ENCODE measurements around the gene EEF1AKMT3. TPM values are rescaled to one million over a fixed set of nuclear protein-coding genes. Genes with fewer than 3 reads are reported as not detected.

Gene EEF1AKMT3
- total and polyA plus RNA-seq, 9 of the 15 experiments (the other 6 are each of a cell fraction or from before 2014, with no cell fraction given) = 4.1 to 17.2 (median 7.9) TPM

DNA sequence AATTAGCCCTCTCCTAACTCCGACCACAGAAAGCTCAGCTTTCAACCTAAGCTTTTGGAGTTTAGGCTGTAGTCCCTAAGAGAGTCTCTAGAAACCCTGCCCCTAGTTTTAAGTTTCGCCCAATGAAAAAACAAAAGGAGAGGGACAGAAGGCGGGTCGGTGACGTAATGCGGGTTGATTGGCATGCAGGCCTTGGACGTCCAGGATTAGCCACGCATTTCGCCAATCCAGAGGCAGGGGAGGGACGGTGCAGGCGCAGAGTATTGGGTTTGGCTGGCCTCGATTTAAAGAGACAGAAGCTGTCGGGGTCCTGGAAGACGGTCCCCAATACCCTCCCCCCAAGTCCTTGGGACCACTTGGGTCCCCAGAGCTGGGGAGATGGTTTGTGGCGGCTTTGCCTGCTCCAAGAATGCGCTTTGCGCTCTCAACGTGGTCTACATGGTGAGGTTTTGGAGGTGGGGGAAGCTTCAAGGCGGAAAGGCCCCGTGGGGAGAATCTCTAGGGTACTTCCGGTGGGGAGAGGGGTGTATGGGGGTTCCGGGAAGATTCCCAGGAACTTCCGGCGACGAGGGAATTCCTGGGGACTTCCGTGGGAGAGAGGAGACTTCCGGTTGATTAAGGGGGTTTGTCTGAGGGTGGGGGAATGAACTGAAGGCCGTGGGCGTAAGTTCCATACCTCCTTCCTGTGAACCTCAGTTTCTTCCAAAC is 27.5 kb upstream of the EEF1AKMT3 start, which contains the start of gene TSPAN31 (continued):
- TF ChIP-seq ZFX (CRISPR knock-in tag; IDR thresholded peaks at IDR 0.05) (peak; percentile 58), SNIP1 (IDR thresholded peaks at IDR 0.05; ENCODE audit: low read depth) (no peak), ZKSCAN1 (IDR thresholded peaks at IDR 0.05; ENCODE audit: low read depth, low read length) (no peak), RBFOX2 (IDR thresholded peaks at IDR 0.05; ENCODE audit: low read depth, low read length) (peak; percentile 70), ZC3H4 (CRISPR knock-in tag; IDR thresholded peaks at IDR 0.05; ENCODE audit: borderline replicate concordance) (no peak), ZNF3 (CRISPR knock-in tag; IDR thresholded peaks at IDR 0.05) (no peak), MEF2A (IDR thresholded peaks at IDR 0.05; ENCODE audit: control insufficient read depth, low read depth, low read length) (no peak), HMGN3 (IDR thresholded peaks at IDR 0.05; ENCODE audit: borderline replicate concordance, extremely low read depth, insufficient read length, low read depth, low read length) (no peak), ZNF347 (CRISPR knock-in tag; IDR thresholded peaks at IDR 0.05; ENCODE audit: low read depth) (no peak), PHF8 (IDR thresholded peaks at IDR 0.05; ENCODE audit: borderline replicate concordance, low read length) (peak; percentile 65; the same call in 1 of the 2 replicates), CXXC5 (CRISPR knock-in tag; IDR thresholded peaks at IDR 0.05) (peak; percentile 57; the same call in 1 of the 2 replicates), NCOR1 (IDR thresholded peaks at IDR 0.05) (no peak; the same call in 1 of the 2 replicates), CSDE1 (IDR thresholded peaks at IDR 0.05) (0 out of 4 replicates have a peak, but pooled peaks of 1 of the 2 experiments have one; percentile 27), NBN (IDR thresholded peaks at IDR 0.05; ENCODE audit: low read depth) (0 out of 2 replicates have a peak, but pooled peaks have one; percentile 47)
- TF ChIP-seq, protein P1, sequence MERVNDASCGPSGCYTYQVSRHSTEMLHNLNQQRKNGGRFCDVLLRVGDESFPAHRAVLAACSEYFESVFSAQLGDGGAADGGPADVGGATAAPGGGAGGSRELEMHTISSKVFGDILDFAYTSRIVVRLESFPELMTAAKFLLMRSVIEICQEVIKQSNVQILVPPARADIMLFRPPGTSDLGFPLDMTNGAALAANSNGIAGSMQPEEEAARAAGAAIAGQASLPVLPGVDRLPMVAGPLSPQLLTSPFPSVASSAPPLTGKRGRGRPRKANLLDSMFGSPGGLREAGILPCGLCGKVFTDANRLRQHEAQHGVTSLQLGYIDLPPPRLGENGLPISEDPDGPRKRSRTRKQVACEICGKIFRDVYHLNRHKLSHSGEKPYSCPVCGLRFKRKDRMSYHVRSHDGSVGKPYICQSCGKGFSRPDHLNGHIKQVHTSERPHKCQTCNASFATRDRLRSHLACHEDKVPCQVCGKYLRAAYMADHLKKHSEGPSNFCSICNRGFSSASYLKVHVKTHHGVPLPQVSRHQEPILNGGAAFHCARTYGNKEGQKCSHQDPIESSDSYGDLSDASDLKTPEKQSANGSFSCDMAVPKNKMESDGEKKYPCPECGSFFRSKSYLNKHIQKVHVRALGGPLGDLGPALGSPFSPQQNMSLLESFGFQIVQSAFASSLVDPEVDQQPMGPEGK (CRISPR knock-in tag; IDR thresholded peaks at IDR 0.05; ENCODE audit: borderline replicate concordance) = peak; percentile 70; the same call in 1 of the 2 replicates
- TF ChIP-seq, protein P2, sequence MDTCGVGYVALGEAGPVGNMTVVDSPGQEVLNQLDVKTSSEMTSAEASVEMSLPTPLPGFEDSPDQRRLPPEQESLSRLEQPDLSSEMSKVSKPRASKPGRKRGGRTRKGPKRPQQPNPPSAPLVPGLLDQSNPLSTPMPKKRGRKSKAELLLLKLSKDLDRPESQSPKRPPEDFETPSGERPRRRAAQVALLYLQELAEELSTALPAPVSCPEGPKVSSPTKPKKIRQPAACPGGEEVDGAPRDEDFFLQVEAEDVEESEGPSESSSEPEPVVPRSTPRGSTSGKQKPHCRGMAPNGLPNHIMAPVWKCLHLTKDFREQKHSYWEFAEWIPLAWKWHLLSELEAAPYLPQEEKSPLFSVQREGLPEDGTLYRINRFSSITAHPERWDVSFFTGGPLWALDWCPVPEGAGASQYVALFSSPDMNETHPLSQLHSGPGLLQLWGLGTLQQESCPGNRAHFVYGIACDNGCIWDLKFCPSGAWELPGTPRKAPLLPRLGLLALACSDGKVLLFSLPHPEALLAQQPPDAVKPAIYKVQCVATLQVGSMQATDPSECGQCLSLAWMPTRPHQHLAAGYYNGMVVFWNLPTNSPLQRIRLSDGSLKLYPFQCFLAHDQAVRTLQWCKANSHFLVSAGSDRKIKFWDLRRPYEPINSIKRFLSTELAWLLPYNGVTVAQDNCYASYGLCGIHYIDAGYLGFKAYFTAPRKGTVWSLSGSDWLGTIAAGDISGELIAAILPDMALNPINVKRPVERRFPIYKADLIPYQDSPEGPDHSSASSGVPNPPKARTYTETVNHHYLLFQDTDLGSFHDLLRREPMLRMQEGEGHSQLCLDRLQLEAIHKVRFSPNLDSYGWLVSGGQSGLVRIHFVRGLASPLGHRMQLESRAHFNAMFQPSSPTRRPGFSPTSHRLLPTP (IDR thresholded peaks at IDR 0.05; ENCODE audit: borderline replicate concordance, extremely low read depth, insufficient read length) = no peak
- TF ChIP-seq, protein P3, sequence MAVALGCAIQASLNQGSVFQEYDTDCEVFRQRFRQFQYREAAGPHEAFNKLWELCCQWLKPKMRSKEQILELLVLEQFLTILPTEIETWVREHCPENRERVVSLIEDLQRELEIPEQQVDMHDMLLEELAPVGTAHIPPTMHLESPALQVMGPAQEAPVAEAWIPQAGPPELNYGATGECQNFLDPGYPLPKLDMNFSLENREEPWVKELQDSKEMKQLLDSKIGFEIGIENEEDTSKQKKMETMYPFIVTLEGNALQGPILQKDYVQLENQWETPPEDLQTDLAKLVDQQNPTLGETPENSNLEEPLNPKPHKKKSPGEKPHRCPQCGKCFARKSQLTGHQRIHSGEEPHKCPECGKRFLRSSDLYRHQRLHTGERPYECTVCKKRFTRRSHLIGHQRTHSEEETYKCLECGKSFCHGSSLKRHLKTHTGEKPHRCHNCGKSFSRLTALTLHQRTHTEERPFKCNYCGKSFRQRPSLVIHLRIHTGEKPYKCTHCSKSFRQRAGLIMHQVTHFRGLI (CRISPR knock-in tag; IDR thresholded peaks at IDR 0.05) = no peak
- TF ChIP-seq, protein P4, sequence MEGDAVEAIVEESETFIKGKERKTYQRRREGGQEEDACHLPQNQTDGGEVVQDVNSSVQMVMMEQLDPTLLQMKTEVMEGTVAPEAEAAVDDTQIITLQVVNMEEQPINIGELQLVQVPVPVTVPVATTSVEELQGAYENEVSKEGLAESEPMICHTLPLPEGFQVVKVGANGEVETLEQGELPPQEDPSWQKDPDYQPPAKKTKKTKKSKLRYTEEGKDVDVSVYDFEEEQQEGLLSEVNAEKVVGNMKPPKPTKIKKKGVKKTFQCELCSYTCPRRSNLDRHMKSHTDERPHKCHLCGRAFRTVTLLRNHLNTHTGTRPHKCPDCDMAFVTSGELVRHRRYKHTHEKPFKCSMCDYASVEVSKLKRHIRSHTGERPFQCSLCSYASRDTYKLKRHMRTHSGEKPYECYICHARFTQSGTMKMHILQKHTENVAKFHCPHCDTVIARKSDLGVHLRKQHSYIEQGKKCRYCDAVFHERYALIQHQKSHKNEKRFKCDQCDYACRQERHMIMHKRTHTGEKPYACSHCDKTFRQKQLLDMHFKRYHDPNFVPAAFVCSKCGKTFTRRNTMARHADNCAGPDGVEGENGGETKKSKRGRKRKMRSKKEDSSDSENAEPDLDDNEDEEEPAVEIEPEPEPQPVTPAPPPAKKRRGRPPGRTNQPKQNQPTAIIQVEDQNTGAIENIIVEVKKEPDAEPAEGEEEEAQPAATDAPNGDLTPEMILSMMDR (IDR thresholded peaks at IDR 0.05 in 2 of 3, conservative IDR thresholded peaks at IDR 0.05 in 1 of 3; ENCODE audit: insufficient read depth in 2 of 3, low read depth in 1 of 3, low read length in 3 of 3) = 0 out of 6 replicates have a peak, but pooled peaks of 1 of the 3 experiments have one; percentile 0

Data from K562 (cell line).